HG02852 (cell line): ENCODE results near the gene CDK5RAP2.
"Not testable (repeated sequence)": the region's sequence is repeated elsewhere in the genome, so short reads cannot be mapped to it uniquely, and the experiment has no call there.

ENCODE experiments used
- ATAC-seq: cut with Tn5 transposase; IDR thresholded peaks from one replicate; pipeline ENCODE4 v1.9.1; 2021; ENCODE audit warnings: mild to moderate bottlenecking, moderate library complexity; ENCODE audit not compliant: unreplicated experiment

The CDK5RAP2 gene

GRCh38 chr9:120545701-120546550 is 34.0 kb downstream of the CDK5RAP2 start:
- no peak for ATAC-seq

DNA sequence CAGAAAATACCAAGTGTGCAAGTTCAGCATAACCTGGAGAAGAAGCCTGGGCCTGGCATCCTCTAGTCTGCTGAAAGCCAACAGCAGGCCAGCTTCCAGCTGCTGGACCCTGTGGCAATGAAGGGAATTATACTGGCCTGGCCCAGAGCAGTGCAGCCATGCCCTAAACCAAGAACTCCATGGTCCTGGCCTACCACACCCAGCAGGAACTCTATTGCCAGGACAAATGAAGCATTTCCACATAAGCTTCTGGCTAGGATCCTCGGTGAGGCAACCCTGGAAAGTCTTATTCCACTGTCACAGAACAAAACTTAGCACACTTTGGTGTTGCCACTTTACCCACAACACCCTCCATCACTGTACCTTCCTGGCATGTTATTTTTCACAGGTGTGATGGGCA is 35.5 kb downstream of the CDK5RAP2 start:
- no peak for ATAC-seq

- ATAC-seq: no peak
Observed at GRCh38 chr9:120542701-120543490, 37.1 kb downstream of the CDK5RAP2 start.

GRCh38 chr9:120541921-120542320 is 38.0 kb downstream of the CDK5RAP2 start:
- no peak for ATAC-seq

- no peak for ATAC-seq
Observed at GRCh38 chr9:120539951-120540350, 40.0 kb downstream of the CDK5RAP2 start.

- ATAC-seq: no peak
Observed at GRCh38 chr9:120538339-120538738, 41.6 kb downstream of the CDK5RAP2 start.

DNA sequence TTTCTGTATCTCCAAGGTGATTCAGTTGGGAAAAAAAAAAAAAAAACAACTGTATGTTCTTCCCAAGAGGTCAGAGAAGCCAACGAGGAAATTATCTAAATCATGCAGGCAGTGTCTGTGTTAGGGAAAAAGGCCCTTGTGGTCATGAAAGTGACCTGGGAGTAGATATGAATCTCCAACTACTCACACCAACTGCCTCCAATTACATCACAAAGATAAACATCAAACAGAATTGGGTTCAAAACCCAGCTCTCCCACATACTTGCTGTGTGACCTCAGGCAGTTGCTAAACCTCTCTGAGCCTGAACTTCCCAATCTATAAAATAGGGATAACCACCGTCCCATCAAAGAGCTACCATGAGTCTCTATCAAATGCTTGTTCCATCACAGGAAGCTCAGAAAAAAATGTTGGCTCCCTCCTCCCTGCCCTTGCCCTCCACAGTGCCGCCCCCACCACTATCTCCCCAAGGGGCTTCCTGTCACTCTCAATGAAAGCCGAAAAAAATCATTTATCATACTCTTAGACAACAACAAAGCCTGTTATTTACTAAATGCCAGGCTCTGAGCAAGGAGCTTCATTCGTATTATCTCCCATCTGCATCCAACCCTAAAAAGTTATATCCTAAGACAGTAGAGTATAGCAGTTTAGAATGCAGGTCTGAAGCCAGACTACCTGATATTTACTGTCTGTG is 42.9 kb downstream of the CDK5RAP2 start:
- no peak for ATAC-seq

GRCh38 chr9:120536094-120536493 is 43.9 kb downstream of the CDK5RAP2 start:
- no peak for ATAC-seq

GRCh38 chr9:120534266-120534665 is 45.7 kb downstream of the CDK5RAP2 start:
- no peak for ATAC-seq

GRCh38 chr9:120532891-120533290 is 47.1 kb downstream of the CDK5RAP2 start:
- ATAC-seq: no peak

DNA sequence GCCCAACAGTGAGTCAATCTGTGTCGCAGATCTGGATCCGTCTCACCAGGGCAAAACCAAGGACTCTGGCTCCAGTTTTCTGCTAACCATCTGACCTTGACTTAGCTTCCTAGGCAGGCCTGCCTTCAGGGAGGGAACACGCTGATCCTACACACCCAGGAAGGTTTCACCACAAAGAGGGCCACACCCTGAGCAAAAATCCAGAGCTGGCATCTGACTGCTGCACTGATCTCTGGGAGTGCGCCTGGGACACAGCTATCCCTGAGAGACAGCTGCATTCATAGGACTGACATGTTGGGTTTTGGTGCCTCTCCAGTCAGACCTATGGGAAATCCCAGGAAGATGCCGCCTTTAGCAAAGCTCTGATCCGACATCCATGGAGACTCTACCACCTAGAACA is 47.5 kb downstream of the CDK5RAP2 start:
- ATAC-seq: no peak

DNA sequence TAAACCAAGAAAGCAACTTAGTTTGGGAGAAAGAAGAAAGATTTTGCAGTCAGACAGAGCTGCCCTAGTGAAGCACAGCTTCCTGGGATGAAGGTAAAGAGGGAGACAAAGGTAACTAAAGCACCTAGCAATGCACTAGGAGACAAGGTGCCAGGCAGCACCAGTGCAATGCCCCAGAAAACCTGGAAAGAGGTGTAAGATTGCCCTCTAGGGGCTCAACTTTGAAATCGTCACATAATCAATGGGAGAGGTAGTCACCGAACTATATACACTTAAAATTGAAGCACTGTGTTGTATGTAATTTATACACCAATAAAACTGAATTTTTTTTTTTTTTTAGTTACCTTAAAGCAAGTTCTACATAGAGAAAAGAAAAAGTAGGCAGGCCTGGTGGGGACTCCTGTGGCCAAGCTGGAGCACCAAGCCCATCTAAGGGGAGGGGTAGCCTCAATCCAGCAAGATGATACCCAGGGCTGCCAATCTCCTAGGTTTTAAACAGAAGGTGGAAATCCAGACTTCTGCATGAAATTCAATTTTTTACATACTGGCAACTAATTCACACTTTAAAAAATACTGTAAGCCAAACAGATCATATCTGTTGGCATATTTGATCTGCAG is 48.2 kb downstream of the CDK5RAP2 start:
- no peak for ATAC-seq

DNA sequence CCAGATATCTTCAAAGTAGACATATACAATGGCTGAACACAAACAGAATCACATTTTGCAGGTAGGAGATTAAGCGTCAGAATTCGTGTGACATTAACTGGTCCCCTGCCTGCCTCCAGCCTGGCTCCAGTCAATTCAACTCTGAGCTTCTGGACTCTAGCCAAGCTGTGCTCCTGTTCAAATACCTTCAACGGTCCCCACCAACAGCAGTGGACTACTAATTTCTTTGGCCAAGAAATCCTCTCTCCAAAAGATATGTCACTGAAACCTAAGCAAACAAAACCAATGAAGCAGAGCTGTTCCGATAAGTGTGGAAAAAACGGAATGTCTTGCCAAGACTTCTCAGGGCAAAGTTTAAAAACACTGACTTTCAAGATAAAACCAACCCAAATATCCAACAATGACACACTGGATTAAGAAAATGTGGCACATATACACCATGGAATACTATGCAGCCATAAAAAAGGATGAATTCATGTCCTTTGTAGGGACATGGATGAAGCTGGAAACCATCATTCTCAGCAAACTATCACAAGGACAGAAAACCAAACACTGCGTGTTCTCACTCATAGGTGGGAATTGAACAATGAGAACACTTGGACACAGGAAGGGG is 49.6 kb downstream of the CDK5RAP2 start:
- not testable (repeated sequence) for ATAC-seq

GRCh38 chr9:120528829-120529228 is 51.1 kb downstream of the CDK5RAP2 start:
- ATAC-seq: no peak

DNA sequence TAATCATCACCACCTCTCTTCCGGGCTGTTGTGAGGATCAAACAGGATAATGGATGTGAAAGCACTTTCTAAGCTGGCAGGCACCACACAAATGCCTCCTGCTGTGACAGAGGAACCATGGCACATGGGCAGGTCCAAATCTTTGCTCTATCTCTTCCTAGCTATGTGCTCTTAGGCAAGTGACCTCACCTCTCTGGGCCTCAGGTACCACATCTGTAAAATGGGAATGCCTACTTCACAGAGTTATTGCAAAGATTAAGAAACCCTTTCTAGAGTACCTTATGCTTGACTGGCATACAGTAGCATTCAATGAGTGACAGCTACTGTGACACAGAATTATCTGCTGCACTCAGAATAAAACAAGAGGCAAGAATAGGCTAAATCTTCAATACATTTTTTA is 51.6 kb downstream of the CDK5RAP2 start:
- ATAC-seq: no peak

- ATAC-seq: no peak
Observed at GRCh38 chr9:120526534-120526933, 53.4 kb downstream of the CDK5RAP2 start.

- ATAC-seq: no peak
Observed at GRCh38 chr9:120524863-120525262, 55.1 kb downstream of the CDK5RAP2 start.

DNA sequence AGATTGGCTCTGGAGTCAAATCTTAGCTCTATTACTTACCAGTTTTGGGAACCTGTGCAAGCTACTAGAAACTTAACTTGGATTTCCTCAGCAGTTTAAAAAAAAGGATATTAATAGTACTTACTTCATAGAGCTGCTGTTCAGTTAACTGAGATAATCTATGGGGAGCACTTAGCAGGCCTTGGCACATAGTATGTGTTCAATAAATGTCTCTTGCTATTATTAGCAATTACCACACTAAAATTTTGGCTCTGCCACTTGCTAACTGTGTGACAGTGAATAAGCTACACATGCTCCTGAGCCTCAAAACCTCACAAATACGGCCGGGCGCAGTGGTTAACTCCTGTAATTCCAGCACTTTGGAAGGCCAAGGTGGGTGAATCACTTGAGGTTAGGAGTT is 55.9 kb downstream of the CDK5RAP2 start:
- no peak for ATAC-seq

GRCh38 chr9:120522558-120522957 is 57.4 kb downstream of the CDK5RAP2 start:
- ATAC-seq: no peak

- ATAC-seq: no peak
Observed at GRCh38 chr9:120522032-120522431, 57.9 kb downstream of the CDK5RAP2 start.

DNA sequence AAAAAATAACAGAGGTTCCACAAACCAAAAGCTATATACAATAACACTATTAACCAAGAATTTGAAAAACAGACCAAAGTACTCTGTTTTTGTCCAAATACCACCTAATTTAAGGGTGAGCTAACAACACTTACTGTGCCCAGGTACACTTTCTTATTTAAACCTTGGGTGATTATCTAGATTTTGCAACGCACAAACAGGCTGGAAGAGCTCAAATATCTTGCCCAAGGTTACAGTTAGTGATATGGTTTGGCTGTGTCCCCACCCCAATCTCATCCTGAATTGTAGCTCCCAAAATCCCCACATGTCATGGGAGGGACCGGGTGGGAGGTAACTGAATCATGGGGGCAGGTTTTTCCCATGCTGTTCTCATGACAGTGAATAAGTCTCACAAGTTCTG is 58.9 kb downstream of the CDK5RAP2 start:
- ATAC-seq: no peak
